Psoas muscle (tissue), 8 donors: ENCODE measurements around the gene PIP4K2C. TPM values are rescaled to one million over a fixed set of nuclear protein-coding genes. Genes with fewer than 3 reads are reported as not detected.

Source experiments
- ATAC-seq, 4 donors: fragments of 200-7000 bp; cut with Tn5 transposase; one replicate each; pipeline ENCODE4 v1.9.1; 2020; ENCODE audit warnings: moderate library complexity in 3 of 4, mild to moderate bottlenecking in 2 of 4
- DNase-seq, 2 donors: peaks; one replicate each; pipeline ENCODE4 v3.0.0-alpha.2; 2020
- H3K27ac ChIP-seq: fragments of 200-600 bp; one replicate; pipeline ENCODE4 v1.8.0; 2022
- H3K27me3 ChIP-seq, 3 donors: fragments of 200-600 bp in 1 of 3; one replicate each; pipeline versions ENCODE4 v1.6.1 to v1.8.0; 2013 to 2022; ENCODE audit warnings: low read length in 2 of 3, mild to moderate bottlenecking in 2 of 3, moderate library complexity in 1 of 3; ENCODE audit not compliant: insufficient read depth in 3 of 3
- H3K36me3 ChIP-seq, 2 donors: fragments of 200-600 bp in 1 of 2; one replicate each; pipeline versions ENCODE4 v1.6.1 to v1.8.0; 2013 to 2022; ENCODE audit warnings: low read depth in 1 of 2, mild to moderate bottlenecking in 1 of 2, moderate library complexity in 1 of 2; ENCODE audit not compliant: insufficient read depth in 1 of 2
- H3K4me1 ChIP-seq: fragments of 200-600 bp; one replicate; pipeline ENCODE4 v1.8.0; 2022
- H3K4me3 ChIP-seq: fragments of 200-600 bp; one replicate; pipeline ENCODE4 v1.8.0; 2022; ENCODE audit warnings: mild to moderate bottlenecking
- H3K9me3 ChIP-seq: fragments of 200-600 bp; one replicate; pipeline ENCODE4 v1.8.0; 2022
- CTCF ChIP-seq: fragments of 200-600 bp; IDR thresholded peaks from one replicate; pipeline ENCODE4 v1.8.0; 2022; ENCODE audit warnings: antibody characterized with exemption
- WGBS, 3 donors: extraction: QIAGEN DNeasy Blood & Tissue Kit; methylation state at CpG; one replicate each; pipeline versions ENCODE4 v1.1.6 to v1.1.7; 2013; 5-methylcytosine and 5-hydroxymethylcytosine counted together
- intact Hi-C, 2 donors: fragments of 100-400 bp; cut with DNase I; formaldehyde crosslinking; loops; one replicate each; pipeline versions ENCODE4 v1.11.0 to v1.14.2; 2022
- polyA plus RNA-seq, 3 donors: library from polyadenylated mRNA; stranded (reverse); fragments of 200-250 nt; gene quantifications; one replicate each; pipeline ENCODE4 v1.2.3, GENCODE V29; 2013
- total RNA-seq, 4 donors: library from RNA; stranded (reverse); fragmentation: NEBNext Ultra II Directional in 2 of 4; extraction: Animal tissue kit (Norgen Biotek cat#: 25700) in 2 of 4; gene quantifications; one replicate each; pipeline versions ENCODE4 v1.2.1 to v1.2.4, GENCODE V29; 2021 to 2023
- donor health status: healthy with polysubstance abuse.
- donor health status: DM: no; HTN: no; CAD: no; lungs with moderate emphysema.
- donor health status: Bipolar disorder and iron deficiency.
- donor health status: healthy.
- donor health status: DM: yes; HTN: yes; CAD: no.
- donor health status: DM: no; HTN: no; CAD: no.
- donor health status: DM: no; HTN: no; CAD: no.
- donor health status: DM: yes; HTN: yes; CAD: no.

PIP4K2C gene
- total and polyA plus RNA-seq, 7 donors = 7.7 to 16.4 (median 10.1) TPM

DNA sequence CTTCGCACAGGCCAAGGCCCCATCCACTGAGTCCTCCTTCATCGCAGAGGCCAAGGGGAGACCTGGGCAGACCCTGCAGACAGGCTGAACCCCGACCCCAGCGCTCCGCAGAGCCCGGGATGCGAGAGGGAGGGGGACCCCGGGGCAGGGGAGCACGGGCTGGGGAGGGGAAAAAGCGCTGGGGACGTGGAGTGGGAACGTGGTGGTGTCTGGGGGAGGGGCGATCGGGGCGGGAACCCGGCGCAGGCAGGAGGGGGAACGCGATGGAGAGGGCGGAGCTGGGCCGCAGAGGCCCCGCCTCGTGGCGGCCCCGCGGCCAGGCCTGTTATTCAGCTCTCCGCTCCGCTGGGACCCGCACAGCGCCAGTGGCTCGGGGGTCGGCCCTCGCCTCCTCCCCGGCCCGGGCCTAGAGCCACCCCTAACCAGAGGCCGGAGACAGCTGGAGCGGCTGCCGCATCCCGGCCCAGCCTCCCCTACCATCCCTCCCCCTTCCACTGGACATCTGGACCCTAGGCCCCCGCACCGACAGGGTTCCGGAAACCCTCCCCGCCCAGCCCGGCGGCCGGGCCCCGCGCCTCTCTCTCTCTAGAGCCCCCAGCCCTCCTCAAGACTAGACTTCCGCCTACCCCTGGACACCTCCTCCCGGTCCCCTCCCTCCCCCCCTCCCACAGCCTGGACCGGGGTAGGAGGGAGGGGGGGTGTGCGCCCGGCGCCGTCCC, 20.3 kb downstream of the PIP4K2C start, which contains the start of gene ARHGEF25:
TSS of gene ARHGEF25 (plus strand) at position 328 of the 719 bp plus-strand sequence. CDS start 460 bp downstream, outside the sequence.
- ATAC-seq = peak; percentile 62 to 78 (median 68)
- Histone ChIP-seq H3K36me3 (no peaks in the 10 kb centered on the region), H3K27ac (peak within 1 kb of the TSS; percentile 66), H3K9me3 (no peaks in the 10 kb centered on the region), H3K27me3 (peaks cover 0 to 63% (median 26%) of the 10 kb centered on the region in 3 donors), H3K4me1 (peaks cover 5% of the 10 kb centered on the region), H3K4me3 (peak within 1 kb of the TSS; percentile 70)
- TF ChIP-seq CTCF = no peak
- peak; percentile 77 to 82 for DNase-seq
- WGBS, 3 donors = 1% methylated on average over 29 to 55 of the region's 55 CpGs
- intact Hi-C loops = no loop called here

DNA sequence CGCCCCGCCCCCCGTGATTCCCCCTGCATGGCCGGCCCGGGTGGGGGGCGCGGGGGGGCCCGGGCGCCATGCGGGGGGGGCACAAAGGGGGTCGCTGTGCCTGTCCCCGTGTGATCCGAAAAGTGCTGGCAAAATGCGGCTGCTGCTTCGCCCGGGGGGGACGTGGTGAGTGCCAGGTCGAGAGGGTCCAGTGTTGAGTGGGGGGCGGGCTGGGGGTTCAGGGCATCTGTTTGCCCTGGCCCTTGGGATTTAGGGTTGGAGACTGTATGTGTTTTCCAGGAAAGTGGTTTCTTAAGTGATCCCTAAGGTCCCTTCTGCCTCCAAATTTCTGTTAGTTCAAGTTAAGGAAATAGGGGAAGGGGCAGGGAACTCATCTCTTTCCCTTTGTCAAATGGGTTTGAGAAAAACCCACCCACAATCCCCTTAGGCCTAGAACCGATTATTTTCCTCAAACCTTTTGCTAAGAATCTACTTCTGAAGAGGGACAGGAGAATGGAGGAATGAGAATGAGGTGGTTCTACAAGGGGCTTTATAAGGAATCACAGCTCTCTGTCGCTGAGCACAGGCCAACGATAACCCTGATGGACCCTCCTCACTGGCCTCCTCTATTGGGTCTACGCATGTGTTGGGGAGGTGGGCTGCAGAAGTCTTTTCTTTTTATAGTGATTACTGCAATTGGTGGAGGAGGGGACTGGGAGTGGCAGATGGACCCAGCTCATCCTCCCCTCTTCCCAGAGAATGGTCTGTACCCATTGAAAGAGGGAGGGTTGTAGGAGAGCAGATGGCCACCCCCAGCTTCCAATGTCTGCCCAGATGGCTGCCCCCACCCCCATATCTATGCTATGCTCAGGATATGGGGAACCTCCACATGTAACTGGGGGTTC, 21.1 kb downstream of the PIP4K2C start:
- DNase-seq (peak in 1 of 2 donors; percentile 52), ATAC-seq (no peak)
- no peaks in the 10 kb centered on the region for H3K36me3 ChIP-seq
- peak overlapping the region; percentile 70 for H3K4me3 ChIP-seq
- TF ChIP-seq CTCF = no peak
- H3K4me1 ChIP-seq = peaks cover 5% of the 10 kb centered on the region
- intact Hi-C loops = no loop called here
- no peaks in the 10 kb centered on the region for H3K9me3 ChIP-seq
- peaks cover 0 to 55% (median 24%) of the 10 kb centered on the region in 3 donors for H3K27me3 ChIP-seq
- peak overlapping the region; percentile 66 for H3K27ac ChIP-seq
- 11 to 21% (median 12%) methylated on average over 13 to 23 of the region's 23 CpGs for WGBS, 3 donors

DNA sequence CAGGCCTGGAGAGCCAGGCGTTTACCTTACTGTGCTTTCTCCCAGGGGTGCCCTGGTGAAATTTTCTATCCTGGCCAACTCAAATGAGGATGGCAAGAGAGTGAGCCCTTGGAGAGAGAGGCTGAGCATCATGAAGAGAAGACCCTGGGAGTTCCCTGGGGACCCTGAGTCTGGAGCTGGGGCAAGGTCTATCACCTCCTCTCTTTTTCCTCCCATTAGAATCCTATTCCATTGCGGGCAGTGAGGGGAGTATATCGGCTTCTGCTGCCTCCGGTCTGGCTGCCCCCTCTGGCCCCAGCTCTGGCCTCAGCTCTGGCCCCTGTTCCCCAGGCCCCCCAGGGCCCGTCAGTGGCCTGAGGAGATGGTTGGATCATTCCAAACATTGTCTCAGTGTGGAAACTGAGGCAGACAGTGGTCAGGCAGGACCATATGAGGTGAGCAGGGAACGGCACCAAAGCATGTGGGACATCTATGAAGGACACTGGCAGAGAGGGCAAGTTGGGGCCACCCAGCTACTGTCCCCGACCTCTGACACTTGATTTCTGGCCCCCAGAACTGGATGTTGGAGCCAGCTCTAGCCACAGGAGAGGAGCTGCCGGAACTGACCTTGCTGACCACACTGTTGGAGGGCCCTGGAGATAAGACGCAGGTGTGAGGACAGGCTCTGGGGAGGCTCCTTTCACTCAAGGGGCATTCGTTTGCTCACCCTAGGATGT, 21.9 kb downstream of the PIP4K2C start:
- peak in 1 of 2 donors; percentile 40 for DNase-seq
- TF ChIP-seq CTCF = no peak
- Histone ChIP-seq H3K27me3 (peaks cover 0 to 63% (median 24%) of the 10 kb centered on the region in 3 donors), H3K4me1 (peaks cover 5% of the 10 kb centered on the region), H3K9me3 (no peaks in the 10 kb centered on the region), H3K36me3 (no peaks in the 10 kb centered on the region), H3K4me3 (no peak overlapping the region), H3K27ac (no peak overlapping the region)
- ATAC-seq = no peak
- 87 to 93% (median 88%) methylated on average over 10 of the region's 10 CpGs for WGBS, 3 donors
- intact Hi-C loops = no loop called here

- intact Hi-C loops = no loop called here
- Histone ChIP-seq H3K9me3 (no peaks in the 10 kb centered on the region), H3K4me3 (no peak overlapping the region), H3K27me3 (peaks cover 0 to 67% (median 24%) of the 10 kb centered on the region in 3 donors), H3K36me3 (no peaks in the 10 kb centered on the region), H3K27ac (no peak overlapping the region), H3K4me1 (peaks cover 5% of the 10 kb centered on the region)
- no peak for TF ChIP-seq CTCF
- ATAC-seq (no peak), DNase-seq (peak in 1 of 2 donors; percentile 43)
- WGBS, 3 donors = 83 to 89% (median 84%) methylated on average over 9 to 10 of the region's 10 CpGs
These were observed 22.6 kb downstream of the PIP4K2C start for GRCh38 chr12:57613427-57614109.
